GM18499 (cell line): ENCODE measurements around the gene BACH1.

Source experiments
- ATAC-seq: cut with Tn5 transposase; IDR thresholded peaks from one replicate; pipeline ENCODE4 v1.9.1; 2021; ENCODE audit warnings: moderate number of reproducible peaks; ENCODE audit not compliant: insufficient read depth, unreplicated experiment

Gene BACH1

DNA sequence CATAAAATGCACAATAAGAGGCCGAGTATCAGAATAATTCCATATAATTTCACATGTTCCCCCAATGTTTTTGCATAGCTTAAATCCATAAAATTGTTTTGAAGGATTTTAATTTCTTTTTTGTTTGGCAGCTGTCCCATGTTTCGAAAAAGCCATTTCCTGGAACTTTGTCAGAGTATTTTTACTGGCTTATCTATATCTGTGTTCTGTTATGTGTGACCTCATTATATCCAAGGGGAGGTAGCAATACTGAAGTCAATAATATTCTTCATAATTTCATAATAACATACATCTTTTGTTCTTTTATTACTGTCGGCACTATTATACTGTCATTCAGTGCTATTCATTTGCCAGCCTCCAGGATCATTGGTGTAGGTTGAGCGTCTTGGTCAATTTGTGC, 9.4 kb upstream of the BACH1 start:
- no peak for ATAC-seq

DNA sequence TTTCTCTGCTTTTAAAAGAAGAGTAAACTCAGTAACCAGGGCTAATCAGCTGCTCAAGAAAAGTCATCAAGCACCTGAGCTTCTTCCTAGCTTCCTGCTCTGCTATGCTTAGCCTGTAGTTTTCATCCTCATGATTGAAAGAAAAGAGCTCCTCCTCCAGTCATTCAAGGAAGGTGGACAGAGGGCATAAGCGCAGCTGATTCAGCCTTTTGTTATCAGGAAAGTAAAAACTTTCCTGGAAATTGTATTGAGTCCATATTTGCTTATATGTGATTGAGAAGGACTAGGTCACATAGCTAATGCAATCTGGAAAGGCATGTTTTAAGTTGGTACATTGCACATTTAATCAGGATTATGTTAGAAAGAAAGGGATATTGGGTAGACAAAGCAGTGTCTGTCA, 8.5 kb upstream of the BACH1 start:
- ATAC-seq: no peak

DNA sequence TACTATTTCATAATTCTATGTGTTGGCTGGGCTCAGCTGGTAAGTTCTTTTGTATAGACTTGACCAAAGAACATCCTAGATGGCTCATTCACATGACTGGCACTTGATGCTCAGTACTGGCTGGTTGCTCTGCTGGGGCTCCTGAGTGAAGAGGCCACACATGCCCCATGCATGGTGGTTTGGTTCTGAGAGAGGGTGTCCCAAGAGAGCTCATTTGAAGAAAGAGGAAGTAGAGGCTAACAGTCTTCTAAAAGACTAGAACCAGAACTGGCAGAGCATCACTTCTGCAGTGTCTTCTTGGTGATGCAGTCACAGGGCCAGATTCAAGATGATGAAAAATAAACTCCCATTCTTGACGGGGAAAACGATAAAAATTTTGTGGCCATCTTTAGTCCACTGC, 5.2 kb upstream of the BACH1 start:
- peak; percentile 70 for ATAC-seq

DNA sequence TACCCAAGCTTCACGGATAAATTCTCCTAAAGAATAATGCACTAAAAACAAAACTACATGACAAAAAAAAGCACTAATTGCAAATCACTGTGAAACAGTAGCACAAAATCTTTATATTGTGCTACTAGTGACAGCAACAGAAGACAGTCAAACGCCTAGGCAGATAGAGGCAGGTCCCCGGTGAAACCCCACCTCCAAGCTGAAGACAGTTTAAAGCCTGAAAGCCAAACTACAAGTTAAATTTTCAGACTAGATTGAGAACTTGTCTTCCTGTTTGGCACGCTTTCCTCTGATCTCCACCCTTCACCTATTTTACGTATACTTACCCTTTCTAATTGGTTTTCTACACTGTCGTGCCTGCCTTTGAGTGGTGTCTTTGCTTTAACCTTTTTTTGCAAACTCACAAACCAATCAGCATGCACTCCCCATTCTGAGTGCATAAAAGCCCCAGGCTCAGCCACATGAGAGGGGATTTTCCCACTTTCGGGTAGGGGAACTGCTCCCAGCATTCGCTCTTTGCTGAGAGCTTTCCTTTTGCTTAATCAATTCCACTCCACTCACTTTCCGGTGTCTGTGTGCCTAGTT, 3.6 kb upstream of the BACH1 start:
- no peak for ATAC-seq

DNA sequence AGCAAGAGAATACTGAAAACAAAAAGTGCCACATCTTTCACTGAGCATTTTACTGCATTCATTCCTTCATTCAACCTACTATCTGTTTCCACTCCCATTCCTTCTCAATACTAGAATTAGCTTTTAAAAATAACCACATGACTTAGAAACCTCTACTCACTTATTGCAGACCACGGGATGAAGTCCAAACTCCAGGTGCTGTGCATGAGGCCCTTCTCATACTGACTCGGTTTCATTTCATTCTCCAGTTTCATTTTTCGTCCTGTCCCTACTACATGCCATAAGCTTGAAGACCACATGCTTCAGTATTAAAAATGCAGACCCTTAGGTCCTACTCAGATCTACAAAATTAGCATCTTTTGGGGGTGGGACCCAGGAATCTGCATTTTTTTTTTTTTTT, 2.3 kb upstream of the BACH1 start:
- ATAC-seq: no peak

DNA sequence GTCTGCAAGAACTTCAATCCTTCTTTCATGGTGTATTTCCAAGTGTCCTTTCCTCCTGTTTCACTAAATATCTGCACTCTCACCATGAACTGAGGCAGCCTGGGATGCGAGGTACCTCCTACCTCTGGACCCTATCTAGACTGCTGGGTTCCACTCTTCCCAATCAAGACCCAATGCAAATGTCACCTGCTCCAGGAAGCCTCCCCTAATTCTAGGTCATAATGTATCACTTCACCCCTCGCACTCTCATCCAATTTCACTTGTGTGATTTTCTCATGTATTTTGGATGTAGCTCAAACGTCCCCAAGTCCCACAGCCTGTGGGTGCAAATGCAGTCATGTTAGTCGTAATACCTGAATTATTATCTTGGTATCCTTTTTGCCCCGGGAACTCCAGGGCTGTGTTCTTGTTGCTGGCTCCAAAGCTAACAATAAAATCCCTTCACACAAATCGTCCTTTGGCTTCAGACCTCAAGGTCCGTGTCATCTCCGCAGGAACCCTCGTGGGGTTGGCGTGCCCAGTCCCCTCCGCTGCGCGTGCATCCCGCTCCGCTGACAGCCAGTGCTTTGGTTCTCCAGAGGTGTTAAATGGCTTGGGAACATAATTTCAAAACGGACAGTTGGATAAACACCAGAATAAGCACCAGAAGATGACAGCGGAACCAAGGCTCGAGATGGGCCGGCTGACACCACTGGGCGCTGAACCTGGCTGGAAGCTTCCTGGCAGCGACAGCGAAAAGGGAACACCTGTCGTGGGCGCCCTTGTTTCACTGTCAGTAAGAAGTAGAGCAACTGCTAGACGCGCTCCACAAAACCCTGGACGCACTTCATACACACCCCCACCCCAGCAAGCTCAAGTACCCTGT, 1.0 kb upstream of the BACH1 start:
- ATAC-seq: no peak

DNA sequence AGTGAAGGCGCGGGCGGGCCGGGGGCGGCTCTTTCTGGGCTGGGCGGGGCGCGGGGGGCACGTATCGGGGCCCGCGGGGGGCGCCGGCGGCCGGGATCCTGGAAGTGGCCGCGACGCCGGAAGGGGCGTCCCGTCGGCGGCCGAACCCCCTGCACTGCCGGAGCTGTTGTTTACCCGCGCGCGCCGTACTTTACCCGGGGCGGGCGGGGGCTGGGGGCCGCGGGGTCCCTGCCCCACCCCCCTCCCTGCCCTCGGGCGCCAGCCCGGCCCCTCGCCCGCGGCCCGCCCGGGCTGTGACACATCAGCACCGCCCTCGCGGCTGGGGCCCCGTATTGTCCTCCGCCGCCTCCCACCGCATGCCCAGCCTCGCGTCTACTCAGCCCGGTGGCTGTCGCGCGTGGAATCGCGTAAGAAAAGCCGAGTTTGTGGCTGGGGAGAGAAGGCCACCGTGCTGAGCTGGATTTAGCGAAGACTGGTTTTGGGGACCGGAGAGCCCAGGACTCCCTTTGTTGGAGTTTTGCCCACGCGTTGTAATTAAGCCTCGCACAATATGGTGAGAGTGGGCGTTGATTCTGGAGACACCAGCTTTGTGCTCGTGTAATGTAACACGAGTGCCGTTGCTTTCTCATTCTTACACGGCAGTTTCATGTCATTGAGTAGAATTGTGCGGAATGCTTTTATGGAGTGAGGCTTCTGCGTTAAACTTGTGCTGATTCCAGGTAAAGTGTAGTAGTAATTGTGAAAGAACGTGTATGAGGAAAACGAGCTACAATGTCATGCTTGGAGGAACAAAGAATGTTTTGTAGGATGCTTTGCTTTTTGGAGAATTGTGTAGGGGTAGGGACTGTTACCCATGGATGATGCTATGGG, 559 bp downstream of the BACH1 start:
- no peak for ATAC-seq

DNA sequence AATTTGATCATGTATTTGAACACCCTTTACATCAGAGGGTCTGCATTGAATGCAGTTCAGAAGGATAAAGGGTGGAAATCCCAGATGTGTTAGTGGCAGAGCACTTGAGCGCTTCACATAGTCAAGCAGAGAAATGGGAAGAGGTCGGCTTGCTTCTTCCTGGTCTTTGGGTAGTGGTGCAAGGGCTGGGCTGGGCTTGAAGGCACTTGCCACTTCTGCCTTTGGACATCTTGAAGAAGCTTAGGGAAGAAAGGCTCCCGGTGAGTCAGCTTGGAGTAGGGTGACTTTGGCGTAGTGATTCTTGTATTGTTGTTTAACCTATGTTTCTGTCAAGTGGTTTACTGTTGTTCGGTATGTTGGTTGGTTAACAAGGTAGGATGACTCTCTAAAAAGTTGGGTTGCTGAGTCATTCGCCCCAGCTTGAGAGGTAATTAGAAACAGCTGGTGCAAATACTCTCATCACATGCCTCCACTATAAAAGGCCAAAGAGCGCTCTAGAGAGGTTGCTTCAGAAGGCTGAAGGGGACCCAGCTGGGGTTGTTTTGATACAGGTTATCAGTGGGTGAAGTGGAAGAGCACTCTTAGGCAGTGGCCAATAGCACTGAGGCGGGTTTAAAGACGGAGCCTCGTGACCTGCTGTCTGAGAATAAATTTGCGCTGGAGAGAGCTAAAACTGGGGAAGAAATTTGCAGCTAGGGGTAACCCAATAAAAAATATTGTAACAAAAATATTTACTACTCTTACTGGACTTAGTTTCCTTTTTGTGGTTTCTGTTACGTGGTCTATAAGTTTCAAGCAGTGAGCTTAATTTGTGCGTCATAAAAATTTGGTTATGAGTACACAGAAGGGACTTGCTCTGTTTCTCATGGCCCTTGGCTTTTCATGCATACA, 1.4 kb downstream of the BACH1 start:
- peak; percentile 73 for ATAC-seq

DNA sequence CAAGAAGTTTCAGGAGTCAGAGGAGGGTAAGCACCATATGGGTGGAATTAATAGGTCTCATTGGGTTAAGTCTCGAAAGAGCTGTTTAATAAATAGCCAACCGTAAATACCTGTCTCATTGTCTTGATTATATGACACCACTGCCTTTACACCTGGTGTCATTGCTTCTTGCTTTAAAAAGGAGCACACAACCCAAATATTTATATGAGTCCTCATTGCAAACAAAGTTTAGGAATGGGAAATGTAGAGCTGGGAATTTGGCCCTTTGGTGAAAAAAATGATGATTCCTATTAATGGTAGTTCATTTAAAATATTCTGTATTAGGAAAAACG, 2.1 kb downstream of the BACH1 start:
- no peak for ATAC-seq

DNA sequence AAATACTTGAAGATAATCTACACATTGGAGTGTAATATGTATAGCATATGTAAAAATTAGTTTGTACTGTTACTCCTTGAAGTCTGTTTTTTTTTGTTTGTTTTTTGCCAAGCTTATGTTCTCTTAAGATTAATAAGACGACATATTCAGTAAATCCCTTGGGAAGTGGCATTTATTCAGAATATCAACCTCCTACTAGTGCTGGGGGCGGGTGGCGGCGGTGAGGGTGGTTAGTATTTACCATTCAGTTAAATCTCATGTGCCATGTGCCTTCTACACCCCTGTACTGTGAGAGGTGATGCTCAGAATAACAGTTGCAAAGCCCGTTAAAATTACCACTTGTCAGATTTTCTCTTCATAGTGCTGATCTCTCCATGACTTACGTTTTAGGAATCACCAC, 3.0 kb downstream of the BACH1 start:
- no peak for ATAC-seq

DNA sequence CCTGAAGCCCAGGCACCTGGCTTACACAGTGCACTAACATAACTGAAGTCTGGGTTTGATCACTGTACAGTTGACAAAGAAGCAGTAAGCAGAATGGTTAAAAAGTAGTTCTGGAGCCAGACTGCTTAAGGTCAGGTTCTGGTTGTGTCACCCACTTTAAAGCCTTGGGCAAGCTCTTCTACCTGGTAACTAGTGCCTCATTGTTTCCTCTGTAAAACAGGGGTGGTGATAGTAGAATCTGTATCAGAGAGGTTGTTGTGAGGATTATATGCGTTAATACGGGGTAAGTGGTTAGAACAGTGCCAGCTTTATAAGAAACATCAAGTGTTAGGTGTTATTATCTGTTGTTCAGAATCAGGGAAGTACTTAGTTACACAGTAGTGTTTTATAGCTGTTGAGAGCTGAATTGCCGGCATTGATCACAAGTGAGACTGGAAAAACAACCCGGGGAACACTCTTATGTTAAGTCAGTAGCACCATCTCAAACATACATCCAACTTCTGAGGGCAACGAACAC, 3.7 kb downstream of the BACH1 start:
- no peak for ATAC-seq

DNA sequence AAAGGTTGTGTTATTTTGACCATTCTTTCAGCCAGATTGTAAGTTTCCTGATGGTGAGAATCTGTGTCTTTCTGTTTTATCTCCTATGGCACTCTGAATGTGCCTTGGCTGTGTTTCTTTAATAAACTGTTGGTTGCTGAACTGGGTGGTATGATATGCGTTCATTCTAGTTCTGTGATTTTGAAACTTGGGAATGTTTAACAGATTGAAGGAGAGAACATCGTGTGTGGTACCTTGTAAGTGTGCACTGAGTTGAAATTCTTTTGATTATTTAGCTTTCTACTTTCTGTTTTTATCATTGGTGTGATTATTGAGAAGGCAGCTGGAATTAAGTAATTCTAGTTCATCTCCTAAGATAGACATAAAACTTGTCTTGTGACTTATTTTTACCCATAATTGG, 4.6 kb downstream of the BACH1 start:
- ATAC-seq: no peak

DNA sequence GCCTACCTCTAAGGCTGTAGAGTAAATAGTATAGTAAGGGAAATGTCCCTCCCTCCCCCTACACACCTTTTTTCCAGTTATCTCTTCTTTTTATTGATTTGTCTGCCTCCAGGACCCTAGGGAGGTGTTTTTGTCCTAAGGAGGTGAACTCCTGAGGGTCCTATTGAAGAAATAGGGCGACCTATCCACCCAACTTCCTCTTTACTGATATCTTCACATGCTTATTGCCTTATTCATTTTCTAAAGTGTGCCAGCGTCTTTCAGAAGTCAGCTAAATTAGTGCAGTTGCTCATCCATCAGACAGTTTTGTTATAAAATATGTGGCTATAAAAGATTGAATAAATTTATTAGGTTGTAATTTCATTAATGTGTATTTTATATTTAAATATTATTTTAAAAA, 5.9 kb downstream of the BACH1 start:
- no peak for ATAC-seq

DNA sequence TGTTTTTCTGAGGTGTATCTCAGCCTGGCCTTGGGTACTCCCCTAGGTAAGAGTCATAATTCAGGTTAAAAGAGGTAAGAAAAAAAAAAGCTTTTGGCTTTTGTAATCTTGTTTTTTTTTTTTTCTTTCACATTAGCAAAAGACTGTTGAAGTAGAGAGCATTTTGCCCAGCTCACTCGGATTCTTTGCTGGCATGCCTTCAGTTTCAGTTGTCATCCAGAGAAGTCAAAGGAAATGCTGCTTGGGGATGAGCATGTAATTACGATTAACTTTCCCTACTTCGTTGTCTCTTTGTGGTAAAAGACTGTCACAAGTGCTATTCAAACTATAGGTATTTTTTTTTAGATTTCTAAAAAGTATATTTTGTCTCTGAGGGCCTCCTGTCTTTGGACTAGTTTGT, 6.3 kb downstream of the BACH1 start:
- ATAC-seq: no peak

DNA sequence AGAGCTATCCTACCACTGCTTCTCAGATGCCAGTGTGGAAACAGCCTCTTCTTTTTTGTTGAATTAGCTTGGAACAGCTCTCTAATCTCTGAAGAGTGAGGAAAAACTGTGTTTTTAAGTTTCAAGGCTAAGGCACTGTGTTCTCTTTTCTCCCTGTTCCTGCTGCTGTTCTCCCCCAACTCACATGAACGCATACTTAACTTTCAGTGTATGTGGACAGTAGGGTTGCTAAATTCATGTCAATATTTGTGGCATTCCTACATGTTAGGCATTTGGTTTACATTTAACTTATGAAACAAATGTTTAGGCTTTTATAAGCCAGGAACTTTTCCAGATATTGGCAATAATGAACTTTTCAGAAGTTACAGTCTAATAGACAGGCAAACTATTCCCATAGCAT, 6.8 kb downstream of the BACH1 start:
- no peak for ATAC-seq

DNA sequence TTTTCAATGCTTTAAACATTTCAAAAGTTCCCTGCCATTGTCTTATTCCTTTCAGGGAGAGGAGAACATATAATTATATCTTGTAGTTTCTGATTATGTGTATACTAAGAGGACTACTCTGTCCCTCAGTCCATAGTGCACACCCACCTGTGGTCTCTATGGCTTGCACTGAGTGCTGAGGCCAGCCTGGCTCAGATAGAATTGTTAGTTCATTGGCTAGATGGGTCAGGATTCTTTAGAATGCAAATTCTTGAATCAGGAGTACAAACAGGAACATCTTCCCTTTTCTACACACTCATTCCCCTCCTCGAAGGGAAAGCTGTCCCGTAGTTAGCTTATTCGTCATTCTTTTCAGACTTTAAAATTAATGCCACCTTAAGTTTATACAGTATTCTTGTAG, 8.2 kb downstream of the BACH1 start:
- ATAC-seq: no peak

DNA sequence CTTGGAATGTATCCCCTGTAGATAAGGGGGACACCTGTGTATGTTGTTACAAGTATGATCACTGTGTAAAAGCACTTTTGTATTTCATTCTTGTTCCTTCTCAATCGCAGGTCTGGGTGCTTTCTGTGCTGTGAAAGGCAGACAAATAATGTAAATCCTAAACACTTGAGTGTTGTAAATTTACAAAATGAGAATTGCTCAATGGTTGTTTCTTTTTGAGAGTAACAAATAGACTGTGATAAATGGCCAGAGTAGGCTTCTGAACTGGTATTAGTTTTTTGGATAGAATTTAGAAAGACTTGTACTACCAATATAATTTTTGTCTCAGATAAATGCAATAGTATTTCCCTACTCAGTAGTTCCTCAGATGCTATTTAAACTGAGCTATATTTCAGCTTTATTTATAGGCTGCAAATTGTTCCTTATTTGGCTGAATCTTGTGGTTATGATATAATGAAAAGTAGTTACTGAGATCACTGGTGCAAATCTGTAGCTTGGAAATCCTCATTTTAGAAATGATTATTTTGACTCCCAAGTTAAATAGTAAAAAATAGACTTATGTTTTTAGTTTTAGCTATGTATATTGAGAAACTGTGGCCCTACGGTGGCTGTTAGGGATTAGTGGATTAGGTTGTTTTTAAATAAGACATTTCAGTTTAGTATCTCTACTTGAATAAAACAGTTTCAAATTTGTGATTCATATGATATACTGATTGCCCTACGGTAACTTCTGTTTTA, 9.2 kb downstream of the BACH1 start:
- ATAC-seq: no peak

DNA sequence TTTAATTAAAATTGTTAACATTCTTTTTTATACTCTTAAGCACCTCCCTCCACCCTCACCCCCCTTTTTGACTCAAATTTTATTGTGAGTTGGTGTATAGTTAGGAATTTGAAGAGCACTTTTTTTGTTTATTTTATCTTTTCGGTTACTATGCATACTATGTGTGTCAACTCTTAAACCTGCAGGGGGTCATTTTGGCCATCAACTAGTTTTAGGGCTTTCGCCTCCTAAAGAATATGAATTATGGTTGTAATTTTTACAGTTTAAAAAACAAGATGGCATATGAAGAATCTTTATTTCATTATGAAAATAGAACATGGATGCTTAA, 9.7 kb downstream of the BACH1 start:
- no peak for ATAC-seq

DNA sequence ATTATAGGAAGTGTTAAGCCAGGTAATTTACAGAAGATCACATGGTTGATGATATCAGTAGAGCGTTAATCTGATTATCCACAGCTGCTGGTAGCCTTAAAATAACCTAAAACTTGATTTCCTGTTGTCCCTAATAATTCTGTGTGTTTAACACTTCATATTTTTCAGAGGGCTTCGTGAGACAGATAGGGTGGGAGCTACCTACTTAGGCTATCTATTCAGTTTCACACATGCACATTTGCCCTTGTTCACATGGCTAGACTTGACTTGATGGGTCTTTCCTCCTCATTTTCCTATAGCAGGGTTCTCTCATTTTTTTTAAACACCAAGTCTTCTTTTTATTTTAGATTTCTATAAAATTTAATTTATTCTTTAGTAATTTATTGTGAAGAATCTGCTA, 11.0 kb downstream of the BACH1 start:
- ATAC-seq: no peak

DNA sequence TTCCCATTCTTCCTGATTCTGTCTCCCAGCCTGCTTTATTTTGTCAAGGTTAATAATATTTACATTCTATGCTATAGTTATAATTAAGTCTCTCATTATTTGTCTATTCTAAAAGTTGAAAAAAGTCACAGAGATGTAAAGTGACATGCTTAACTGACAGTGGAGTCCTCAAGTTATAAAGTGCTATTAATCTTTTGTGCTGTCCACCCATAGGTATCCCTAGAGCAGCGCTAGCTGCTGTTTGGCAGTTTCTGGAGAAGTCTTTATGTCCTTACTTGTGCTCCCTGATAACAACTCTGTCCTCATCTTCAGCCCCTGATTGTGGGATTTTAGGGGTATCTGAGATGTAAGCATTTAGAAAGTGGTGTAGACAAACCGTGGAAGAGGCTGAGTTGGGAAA, 13.1 kb downstream of the BACH1 start:
- no peak for ATAC-seq
